IMR-90 (cell line): ENCODE results near the gene TIAM2. TPM values are rescaled to one million over a fixed set of nuclear protein-coding genes. Genes with fewer than 3 reads are reported as not detected.

ENCODE experiments used
- ATAC-seq: fragments of 200-7000 bp; cut with Tn5 transposase; 2 replicates; pipeline ENCODE4 v1.9.1; 2020; ENCODE audit warnings: low read depth, mild to moderate bottlenecking, moderate library complexity
- BruUV-seq: library from RNA; stranded (reverse); fragments of 400-500 nt; replicated peaks from 2 replicates; lab custom pipeline; 2021; lab: Mats Ljungman, UMichigan
- CTCF ChIA-PET: fragments of 300-600 bp; formaldehyde crosslinking; extraction: SDS; loops from one replicate; lab custom pipeline; 2021; ENCODE audit warnings: antibody characterized with exemption; lab: Yijun Ruan, JAX
- POLR2A ChIA-PET: fragments of 300-600 bp; sonication (Branson Sonifier 250); formaldehyde crosslinking; loops from one replicate; lab custom pipeline; 2022; ENCODE audit warnings: antibody characterized with exemption; ENCODE audit not compliant: unreplicated experiment; lab: Charles Lee
- DNase-seq: peaks from one replicate; pipeline ENCODE4 v3.0.0; 2013
- H2AFZ ChIP-seq: replicated peaks from 2 replicates; pipeline ENCODE3; 2013; ENCODE audit warnings: low read length, mild to moderate bottlenecking; ENCODE audit not compliant: poor library complexity
- H2AK5ac ChIP-seq: 2 replicates; pipeline ENCODE4 v1.6.1; 2013; ENCODE audit warnings: low read depth, low read length, inconsistent platforms
- H2AK9ac ChIP-seq: replicated peaks from 2 replicates; pipeline ENCODE3; 2013; ENCODE audit warnings: mild to moderate bottlenecking, low read depth, low read length, moderate library complexity; ENCODE audit not compliant: poor library complexity
- H2BK120ac ChIP-seq: 2 replicates; pipeline ENCODE4 v1.6.1; 2013; ENCODE audit warnings: low read depth, low read length, inconsistent platforms
- H2BK15ac ChIP-seq: 3 replicates; pipeline ENCODE4 v1.6.1; 2013; ENCODE audit warnings: low read depth, low read length, inconsistent platforms
- H2BK20ac ChIP-seq: 2 replicates; pipeline ENCODE4 v1.6.1; 2013; ENCODE audit warnings: low read depth, mild to moderate bottlenecking, inconsistent platforms, low read length, moderate library complexity
- H2BK5ac ChIP-seq: 2 replicates; pipeline ENCODE4 v1.6.1; 2013; ENCODE audit warnings: mild to moderate bottlenecking, low read depth, low read length, inconsistent platforms; ENCODE audit not compliant: poor library complexity, severe bottlenecking
- H3K14ac ChIP-seq: replicated peaks from 2 replicates; pipeline ENCODE4 v1.6.1; 2013; ENCODE audit warnings: low read depth, low read length, inconsistent platforms
- H3K18ac ChIP-seq: 2 replicates; pipeline ENCODE4 v1.6.1; 2013; ENCODE audit warnings: low read depth, low read length, control low read depth
- H3K23ac ChIP-seq: 2 replicates; pipeline ENCODE4 v1.6.1; 2013; ENCODE audit warnings: low read depth, low read length, inconsistent platforms
- H3K27ac ChIP-seq: 2 replicates; pipeline ENCODE4 v1.5.1; 2013; ENCODE audit warnings: mild to moderate bottlenecking, control low read depth, low read length; ENCODE audit not compliant: insufficient read depth
- H3K27me3 ChIP-seq: 2 replicates; pipeline ENCODE4 v1.6.1; 2013; ENCODE audit warnings: low read length; ENCODE audit not compliant: control insufficient read depth, insufficient read depth
- H3K36me3 ChIP-seq: 2 replicates; pipeline ENCODE4 v1.6.1; 2013; ENCODE audit warnings: low read length, mixed read lengths; ENCODE audit not compliant: control insufficient read depth, insufficient read depth
- H3K4ac ChIP-seq: 2 replicates; pipeline ENCODE4 v1.6.1; 2013; ENCODE audit warnings: low read depth, low read length, inconsistent platforms
- H3K4me1 ChIP-seq: 2 replicates; pipeline ENCODE4 v1.6.1; 2013; ENCODE audit warnings: low read length, mixed read lengths; ENCODE audit not compliant: control insufficient read depth, insufficient read depth
- H3K4me2 ChIP-seq: 2 replicates; pipeline ENCODE4 v1.6.1; 2013; ENCODE audit warnings: low read depth, mild to moderate bottlenecking, control low read depth, low read length, moderate library complexity
- H3K4me3 ChIP-seq: 2 replicates; pipeline ENCODE4 v1.5.1; 2013; ENCODE audit warnings: low read depth, mild to moderate bottlenecking, control low read depth, low read length, moderate library complexity; ENCODE audit not compliant: insufficient read depth
- H3K56ac ChIP-seq: 2 replicates; pipeline ENCODE4 v1.6.1; 2013; ENCODE audit warnings: low read length, inconsistent platforms; ENCODE audit not compliant: insufficient read depth; ENCODE audit errors: extremely low read depth
- H3K79me1 ChIP-seq, 2 experiments: 2 replicates each; pipeline ENCODE4 v1.6.1; 2013; ENCODE audit warnings: low read length in 2 of 2, inconsistent platforms in 1 of 2, low read depth in 1 of 2
- H3K9ac ChIP-seq: 2 replicates; pipeline ENCODE4 v1.6.1; 2013; ENCODE audit warnings: low read depth, low read length, control low read depth
- H3K9me1 ChIP-seq: 2 replicates; pipeline ENCODE4 v1.6.1; 2013; ENCODE audit warnings: low read length, inconsistent platforms; ENCODE audit not compliant: insufficient read depth
- H3K9me3 ChIP-seq: 2 replicates; pipeline ENCODE4 v1.6.1; 2013; ENCODE audit warnings: low read length; ENCODE audit not compliant: control insufficient read depth, insufficient read depth
- H4K20me1 ChIP-seq: 2 replicates; pipeline ENCODE4 v1.6.1; 2013; ENCODE audit warnings: low read length, inconsistent platforms; ENCODE audit not compliant: insufficient read depth
- H4K5ac ChIP-seq: 2 replicates; pipeline ENCODE4 v1.6.1; 2013; ENCODE audit warnings: mild to moderate bottlenecking, low read depth, low read length, control low read depth
- H4K8ac ChIP-seq, 2 experiments: 2 replicates each; pipeline ENCODE4 v1.6.1; 2013; ENCODE audit warnings: low read depth in 2 of 2, low read length in 2 of 2, control low read depth in 1 of 2, inconsistent platforms in 1 of 2
- H4K91ac ChIP-seq: 2 replicates; pipeline ENCODE4 v1.6.1; 2013; ENCODE audit warnings: low read depth, low read length, inconsistent platforms; ENCODE audit not compliant: insufficient read depth
- BHLHE40 ChIP-seq: fragments of 150-350 bp; IDR thresholded peaks from 2 replicates; pipeline ENCODE4 v1.6.1; 2016; ENCODE audit warnings: mild to moderate bottlenecking, low read depth, low read length
- CEBPB ChIP-seq: IDR thresholded peaks from 2 replicates; pipeline ENCODE4 v1.6.1; 2012; ENCODE audit warnings: low read depth, low read length, improper control_type of control experiment
- CHD1 ChIP-seq: IDR thresholded peaks from 2 replicates; pipeline ENCODE4 v1.6.1; 2012; ENCODE audit warnings: low read depth, low read length, improper control_type of control experiment
- FOS ChIP-seq: fragments of 150-350 bp; IDR thresholded peaks from 2 replicates; pipeline ENCODE4 v1.6.1; 2016; ENCODE audit warnings: low read depth, low read length
- MAFK ChIP-seq: IDR thresholded peaks from 2 replicates; pipeline ENCODE4 v1.6.1; 2012; ENCODE audit warnings: low read depth, low read length, improper control_type of control experiment
- MAZ ChIP-seq: IDR thresholded peaks from 2 replicates; pipeline ENCODE4 v1.6.1; 2012; ENCODE audit warnings: low read depth, mild to moderate bottlenecking, low read length, improper control_type of control experiment, moderate library complexity, borderline replicate concordance
- MXI1 ChIP-seq: IDR thresholded peaks from 2 replicates; pipeline ENCODE4 v1.6.1; 2012; ENCODE audit warnings: low read depth, mild to moderate bottlenecking, low read length, moderate library complexity, borderline replicate concordance
- NFE2L2 ChIP-seq: fragments of 150-350 bp; IDR thresholded peaks from 2 replicates; pipeline ENCODE4 v1.6.1; 2016; ENCODE audit warnings: low read depth, mild to moderate bottlenecking, low read length
- POLR2A ChIP-seq: IDR thresholded peaks from 2 replicates; pipeline ENCODE4 v1.6.1; 2012; ENCODE audit warnings: mild to moderate bottlenecking, low read depth, low read length
- RAD21 ChIP-seq: IDR thresholded peaks from 2 replicates; pipeline ENCODE4 v1.6.1; 2012; ENCODE audit warnings: low read length, improper control_type of control experiment
- RCOR1 ChIP-seq: IDR thresholded peaks from 2 replicates; pipeline ENCODE4 v1.6.1; 2012; ENCODE audit warnings: mild to moderate bottlenecking, low read length, improper control_type of control experiment; ENCODE audit not compliant: insufficient replicate concordance
- RFX5 ChIP-seq: IDR thresholded peaks from 2 replicates; pipeline ENCODE4 v1.8.0; 2012; ENCODE audit warnings: low read depth, mild to moderate bottlenecking, low read length, moderate library complexity
- SMC3 ChIP-seq: fragments of 150-350 bp; IDR thresholded peaks from 2 replicates; pipeline ENCODE4 v1.6.1; 2016; ENCODE audit warnings: low read depth, mild to moderate bottlenecking, antibody characterized with exemption, low read length, moderate library complexity
- WGBS, 2 experiments: methylation state at CpG; one replicate each; pipeline versions ENCODE4 v1.1.5 to v1.1.7; 2013; ENCODE audit warnings: missing lambda C conversion rate in 2 of 2; ENCODE audit not compliant: insufficient read length in 1 of 2; ENCODE audit errors: extremely low coverage in 2 of 2; 5-methylcytosine and 5-hydroxymethylcytosine counted together
- dilution Hi-C: fragments of 300-500 bp; cut with HindIII; formaldehyde crosslinking; loops from one replicate; pipeline ENCODE4 v1.14.3; 2018; ENCODE audit warnings: low sequenced_read_pairs; ENCODE audit not compliant: unreplicated experiment
- in situ Hi-C: fragments of 300-500 bp; cut with MboI; formaldehyde crosslinking; loops from 3 replicates; pipeline ENCODE4 v1.14.3; 2019; ENCODE audit warnings: low sequenced_read_pairs, inconsistent platforms, mixed read lengths
- intact Hi-C: fragments of 100-400 bp; cut with micrococcal nuclease; formaldehyde crosslinking; loops from 2 replicates; pipeline ENCODE4 v1.10.0; 2022
- polyA plus RNA-seq, 3 experiments: library from polyadenylated mRNA; depleted of rRNA; stranded (reverse); fragments of >200 nt; gene quantifications; 2 replicates each; pipeline ENCODE4 v1.2.3, GENCODE V29; 2012; ENCODE audit warnings: low replicate concordance in 1 of 3
- total RNA-seq: library from RNA; depleted of rRNA; stranded (reverse); fragments of >200 nt; gene quantifications from 2 replicates; pipeline ENCODE4 v1.2.3, GENCODE V29; 2012
- TF ChIP-seq, protein P1 (sequence below): conservative IDR thresholded peaks from 2 replicates; pipeline ENCODE4 v1.5.1; 2012; ENCODE audit warnings: mild to moderate bottlenecking, low read depth, low read length, improper control_type of control experiment
- TF ChIP-seq, protein P2 (sequence below): fragments of 150-350 bp; IDR thresholded peaks from 2 replicates; pipeline ENCODE4 v1.6.1; 2017; ENCODE audit warnings: mild to moderate bottlenecking, antibody characterized with exemption, low read length, low read depth
- TF ChIP-seq, protein P3 (sequence below): fragments of 150-350 bp; IDR thresholded peaks from 2 replicates; pipeline ENCODE4 v1.6.1; 2016; ENCODE audit warnings: low read depth, mild to moderate bottlenecking, low read length, moderate library complexity, borderline replicate concordance

The TIAM2 gene
- total and polyA plus RNA-seq, 2 of the 4 experiments (the other 2 are of a cell fraction) = 3.1 to 4.7 TPM

DNA sequence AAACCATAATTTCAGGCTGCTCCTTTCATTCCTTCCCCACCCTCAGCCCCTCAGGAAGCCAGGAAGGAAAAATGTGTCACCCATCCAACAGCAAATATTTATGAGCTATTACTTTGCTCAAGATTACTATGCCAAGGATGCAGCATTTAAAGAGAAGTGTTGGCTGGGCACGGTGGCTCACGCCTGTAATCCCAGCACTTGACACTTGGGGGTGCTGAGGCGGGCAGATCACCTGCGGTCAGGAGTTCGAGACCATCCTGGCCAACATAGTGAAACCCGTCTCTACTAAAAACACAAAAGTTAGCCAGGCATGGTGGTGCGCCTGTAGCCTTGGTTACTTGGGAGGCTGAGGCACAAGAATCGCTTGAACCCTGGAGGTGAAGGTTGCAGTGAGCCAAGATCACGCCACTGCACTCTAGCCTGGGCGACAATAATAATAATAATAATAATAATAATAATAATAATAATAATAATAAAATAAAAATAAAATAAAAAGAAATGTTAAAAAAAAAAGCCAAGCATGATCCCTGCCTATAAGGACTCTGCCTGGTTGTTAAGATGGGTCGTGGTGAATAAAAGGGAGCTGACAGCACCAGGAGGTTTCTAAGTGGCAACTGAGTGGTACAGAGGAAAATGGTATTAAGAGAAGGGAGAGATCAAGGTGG is 20.5 kb upstream of the TIAM2 start:
- Histone ChIP-seq H2AFZ (no peak overlapping the region), H3K23ac (no peak overlapping the region), H3K36me3 (no peaks in the 10 kb centered on the region), H3K4me1 (no peaks in the 10 kb centered on the region), H2AK9ac (no peak overlapping the region), H3K9ac (no peak overlapping the region), H4K8ac (no peak overlapping the region), H2AK5ac (no peak overlapping the region), H3K18ac (no peak overlapping the region), H3K14ac (no peak overlapping the region), H2BK120ac (no peak overlapping the region), H4K20me1 (no peaks in the 10 kb centered on the region), H3K9me1 (no peaks in the 10 kb centered on the region; the same call in 1 of the 2 replicates), H3K27ac (no peak overlapping the region), H3K4me2 (no peak overlapping the region), H3K4ac (no peak overlapping the region), H4K91ac (no peak overlapping the region), H3K27me3 (no peaks in the 10 kb centered on the region), H3K9me3 (no peaks in the 10 kb centered on the region), H3K56ac (no peak overlapping the region), H3K4me3 (no peak overlapping the region), H2BK15ac (no peak overlapping the region), H2BK20ac (no peak overlapping the region), H2BK5ac (no peak overlapping the region), H4K5ac (no peak overlapping the region), H3K79me1 (no peaks in the 10 kb centered on the region)
- CTCF ChIA-PET = no interaction called here
- ATAC-seq (no peak), DNase-seq (no peak)
- intact Hi-C loops (no loop called here), in situ Hi-C loops (no loop called here), dilution Hi-C loops (no loop called here)
- BruUV-seq = no TSS peak
- TF ChIP-seq NFE2L2 = no peak
- TF ChIP-seq RAD21 = no peak
- TF ChIP-seq, protein P1, sequence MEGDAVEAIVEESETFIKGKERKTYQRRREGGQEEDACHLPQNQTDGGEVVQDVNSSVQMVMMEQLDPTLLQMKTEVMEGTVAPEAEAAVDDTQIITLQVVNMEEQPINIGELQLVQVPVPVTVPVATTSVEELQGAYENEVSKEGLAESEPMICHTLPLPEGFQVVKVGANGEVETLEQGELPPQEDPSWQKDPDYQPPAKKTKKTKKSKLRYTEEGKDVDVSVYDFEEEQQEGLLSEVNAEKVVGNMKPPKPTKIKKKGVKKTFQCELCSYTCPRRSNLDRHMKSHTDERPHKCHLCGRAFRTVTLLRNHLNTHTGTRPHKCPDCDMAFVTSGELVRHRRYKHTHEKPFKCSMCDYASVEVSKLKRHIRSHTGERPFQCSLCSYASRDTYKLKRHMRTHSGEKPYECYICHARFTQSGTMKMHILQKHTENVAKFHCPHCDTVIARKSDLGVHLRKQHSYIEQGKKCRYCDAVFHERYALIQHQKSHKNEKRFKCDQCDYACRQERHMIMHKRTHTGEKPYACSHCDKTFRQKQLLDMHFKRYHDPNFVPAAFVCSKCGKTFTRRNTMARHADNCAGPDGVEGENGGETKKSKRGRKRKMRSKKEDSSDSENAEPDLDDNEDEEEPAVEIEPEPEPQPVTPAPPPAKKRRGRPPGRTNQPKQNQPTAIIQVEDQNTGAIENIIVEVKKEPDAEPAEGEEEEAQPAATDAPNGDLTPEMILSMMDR = no peak
- no peak for TF ChIP-seq POLR2A
- TF ChIP-seq SMC3 = no peak
- TF ChIP-seq BHLHE40 = no peak
- no peak for TF ChIP-seq RFX5
- no peak for TF ChIP-seq MXI1
- no peak for TF ChIP-seq FOS
- TF ChIP-seq, protein P2, sequence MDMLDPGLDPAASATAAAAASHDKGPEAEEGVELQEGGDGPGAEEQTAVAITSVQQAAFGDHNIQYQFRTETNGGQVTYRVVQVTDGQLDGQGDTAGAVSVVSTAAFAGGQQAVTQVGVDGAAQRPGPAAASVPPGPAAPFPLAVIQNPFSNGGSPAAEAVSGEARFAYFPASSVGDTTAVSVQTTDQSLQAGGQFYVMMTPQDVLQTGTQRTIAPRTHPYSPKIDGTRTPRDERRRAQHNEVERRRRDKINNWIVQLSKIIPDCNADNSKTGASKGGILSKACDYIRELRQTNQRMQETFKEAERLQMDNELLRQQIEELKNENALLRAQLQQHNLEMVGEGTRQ = no peak
- TF ChIP-seq MAFK = no peak
- TF ChIP-seq CHD1 = no peak
- TF ChIP-seq RCOR1 = no peak
- no peak for TF ChIP-seq MAZ
- TF ChIP-seq, protein P3, sequence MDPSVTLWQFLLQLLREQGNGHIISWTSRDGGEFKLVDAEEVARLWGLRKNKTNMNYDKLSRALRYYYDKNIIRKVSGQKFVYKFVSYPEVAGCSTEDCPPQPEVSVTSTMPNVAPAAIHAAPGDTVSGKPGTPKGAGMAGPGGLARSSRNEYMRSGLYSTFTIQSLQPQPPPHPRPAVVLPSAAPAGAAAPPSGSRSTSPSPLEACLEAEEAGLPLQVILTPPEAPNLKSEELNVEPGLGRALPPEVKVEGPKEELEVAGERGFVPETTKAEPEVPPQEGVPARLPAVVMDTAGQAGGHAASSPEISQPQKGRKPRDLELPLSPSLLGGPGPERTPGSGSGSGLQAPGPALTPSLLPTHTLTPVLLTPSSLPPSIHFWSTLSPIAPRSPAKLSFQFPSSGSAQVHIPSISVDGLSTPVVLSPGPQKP = no peak
- TF ChIP-seq CEBPB = no peak
- POLR2A ChIA-PET = no interaction called here
- WGBS, 2 experiments = 100% methylated on average over 3 of the region's 11 CpGs; no CpG with 5 or more reads in 1 of the 2 experiments
